Sigmoid colon (tissue), 7 donors: ENCODE results near the gene SPARC. TPM values are rescaled to one million over a fixed set of nuclear protein-coding genes. Genes with fewer than 3 reads are reported as not detected.

Experiments
- DNase-seq: peaks from one replicate; pipeline ENCODE4 v3.0.0-alpha.2; 2019
- H3K27ac ChIP-seq, 4 donors: fragments of 200-600 bp; sonication (generic); one replicate each; pipeline ENCODE4 v1.5.1; 2016 to 2019; ENCODE audit warnings: mild to moderate bottlenecking in 1 of 4
- H3K27me3 ChIP-seq, 3 donors: fragments of 200-600 bp; sonication (generic); one replicate each; pipeline ENCODE4 v1.5.1; 2019; ENCODE audit warnings: mild to moderate bottlenecking in 1 of 3
- H3K36me3 ChIP-seq, 4 donors: fragments of 200-600 bp; sonication (generic); one replicate each; pipeline ENCODE4 v1.5.1; 2016 to 2019
- H3K4me1 ChIP-seq, 4 donors: fragments of 200-600 bp; sonication (generic); one replicate each; pipeline ENCODE4 v1.5.1; 2017 to 2019
- H3K4me3 ChIP-seq, 4 donors: fragments of 200-600 bp; sonication (generic); one replicate each; pipeline ENCODE4 v1.5.1; 2017 to 2019; ENCODE audit warnings: mild to moderate bottlenecking in 2 of 4, moderate library complexity in 1 of 4
- H3K9me3 ChIP-seq, 4 donors: fragments of 200-600 bp in 3 of 4; sonication (generic) in 3 of 4; one replicate each; pipeline versions ENCODE4 v1.5.1 to v1.6.1; 2013 to 2019
- CTCF ChIP-seq, 4 experiments: fragments of 450-650 bp in 3 of 4; fragments of 200-600 bp in 1 of 4; IDR thresholded peaks; one replicate each; pipeline ENCODE4 v1.5.1; 2016 to 2019; ENCODE audit warnings: antibody characterized with exemption in 4 of 4, mild to moderate bottlenecking in 3 of 4, moderate library complexity in 2 of 4
- EP300 ChIP-seq, 4 donors: sonication (generic); formaldehyde crosslinking; IDR thresholded peaks; one replicate each; pipeline ENCODE4 v1.6.1; 2017; ENCODE audit warnings: antibody characterized with exemption in 4 of 4
- POLR2A ChIP-seq, 2 donors: fragments of 450-650 bp; IDR thresholded peaks; one replicate each; pipeline ENCODE4 v1.6.1; 2016; ENCODE audit warnings: antibody characterized with exemption in 2 of 2, mild to moderate bottlenecking in 2 of 2, moderate library complexity in 2 of 2
- POLR2AphosphoS5 ChIP-seq, 4 donors: sonication (generic); formaldehyde crosslinking; IDR thresholded peaks; one replicate each; pipeline ENCODE4 v1.6.1; 2017; ENCODE audit warnings: antibody characterized with exemption in 4 of 4
- WGBS, 2 donors: extraction: QIAGEN DNeasy Blood & Tissue Kit; methylation state at CpG; one replicate each; pipeline ENCODE4 v1.1.7; 2013; 5-methylcytosine and 5-hydroxymethylcytosine counted together
- intact Hi-C: fragments of 100-400 bp; cut with DNase I; formaldehyde crosslinking; loops from one replicate; pipeline ENCODE4 v1.15.1; 2023
- polyA plus RNA-seq, 3 donors: library from polyadenylated mRNA; stranded (reverse); fragments of 200-250 nt; gene quantifications; one replicate each; pipeline ENCODE4 v1.2.3, GENCODE V29; 2013
- total RNA-seq, 4 donors: library from RNA; depleted of rRNA; stranded (reverse); fragments of >200 nt; gene quantifications; one replicate each; pipeline ENCODE4 v1.1.0, GENCODE V29; 2016
- donor health status: healthy with polysubstance abuse.
- donor health status: Bipolar disorder and iron deficiency.
- donor health status: healthy.

Gene SPARC
- total and polyA plus RNA-seq, 7 donors = 47.6 to 821 (median 272) TPM

DNA sequence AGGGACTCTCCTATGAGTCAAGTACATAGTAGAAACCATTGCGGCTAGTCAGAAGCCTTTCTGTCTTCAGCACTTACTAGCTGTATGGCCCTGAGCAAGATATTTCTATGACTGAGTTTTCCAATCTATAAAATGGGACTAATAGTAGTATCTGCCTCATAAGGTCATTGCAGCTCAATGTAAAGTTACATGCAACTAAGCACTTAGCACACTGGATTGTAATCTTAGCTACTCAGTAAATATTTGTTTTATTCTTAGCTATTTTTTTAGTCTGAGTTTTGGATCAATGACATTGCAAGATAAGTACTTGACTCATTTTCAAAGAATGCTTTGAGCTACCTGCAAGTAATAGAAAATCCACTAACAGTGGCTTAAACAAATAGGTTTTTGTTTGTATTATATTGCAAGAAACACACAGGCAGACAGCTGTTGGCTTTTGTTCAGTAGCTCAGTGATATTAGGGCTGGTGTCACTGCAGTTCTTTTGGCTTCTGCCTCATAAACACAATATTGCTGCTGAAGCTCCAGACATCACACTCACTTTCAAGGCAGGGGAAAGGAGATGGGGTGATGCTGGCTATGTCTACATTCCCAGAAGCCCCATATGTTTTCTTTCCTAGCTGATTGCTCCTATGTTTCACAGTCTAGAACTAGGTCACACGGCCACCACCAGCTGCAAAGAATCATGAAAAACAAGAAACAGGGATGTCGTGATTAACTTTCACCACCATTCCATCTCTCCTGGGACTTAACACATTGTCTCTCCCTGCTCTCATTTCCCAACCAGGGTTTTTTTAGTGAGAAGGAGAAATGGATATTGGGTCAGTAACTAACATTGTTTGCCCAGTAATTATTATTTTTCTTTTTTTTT lies 68.6 kb downstream of the SPARC start:
- Histone ChIP-seq H3K4me1 (no peaks in the 10 kb centered on the region), H3K36me3 (no peaks in the 10 kb centered on the region), H3K4me3 (no peak overlapping the region), H3K9me3 (peaks cover 0 to 2% (median 0%) of the 10 kb centered on the region in 4 donors), H3K27me3 (peaks cover 0 to 9% (median 0%) of the 10 kb centered on the region in 3 donors), H3K27ac (no peak overlapping the region)
- TF ChIP-seq POLR2A (IDR thresholded peaks at IDR 0.05) = no peak
- no peak for TF ChIP-seq EP300 (IDR thresholded peaks at IDR 0.05)
- no peak for TF ChIP-seq CTCF (IDR thresholded peaks at IDR 0.05)
- TF ChIP-seq POLR2AphosphoS5 (IDR thresholded peaks at IDR 0.05) = no peak
- intact Hi-C loops = no loop called here
- WGBS, 2 donors = 76 to 84% methylated on average over 3 of the region's 3 CpGs
- DNase-seq = no peak

- no peak overlapping the region for H3K27ac ChIP-seq
- 84 to 91% methylated on average over 6 of the region's 6 CpGs for WGBS, 2 donors
- no peak overlapping the region for H3K4me3 ChIP-seq
- H3K9me3 ChIP-seq = peaks cover 0 to 2% (median 0%) of the 10 kb centered on the region in 4 donors
- no peak for TF ChIP-seq POLR2A (IDR thresholded peaks at IDR 0.05)
- no peak for TF ChIP-seq CTCF (IDR thresholded peaks at IDR 0.05)
- no peak for TF ChIP-seq EP300 (IDR thresholded peaks at IDR 0.05)
- TF ChIP-seq POLR2AphosphoS5 (IDR thresholded peaks at IDR 0.05) = no peak
- no peaks in the 10 kb centered on the region for H3K36me3 ChIP-seq
- no peaks in the 10 kb centered on the region for H3K4me1 ChIP-seq
- no peak for DNase-seq
- intact Hi-C loops = no loop called here
- H3K27me3 ChIP-seq = peaks cover 0 to 9% (median 0%) of the 10 kb centered on the region in 3 donors
These were observed 69.3 kb downstream of the SPARC start for GRCh38 chr5:151617383-151617840.

GRCh38 chr5:151615431-151615830 lies 71.3 kb downstream of the SPARC start:
- peaks cover 0 to 1% (median 0%) of the 10 kb centered on the region in 3 donors for H3K27me3 ChIP-seq
- TF ChIP-seq POLR2AphosphoS5 (IDR thresholded peaks at IDR 0.05) = no peak
- no peak for TF ChIP-seq POLR2A (IDR thresholded peaks at IDR 0.05)
- no peak for TF ChIP-seq CTCF (IDR thresholded peaks at IDR 0.05)
- no peak for TF ChIP-seq EP300 (IDR thresholded peaks at IDR 0.05)
- intact Hi-C loops = no loop called here
- peaks cover 0 to 2% (median 0%) of the 10 kb centered on the region in 4 donors for H3K9me3 ChIP-seq
- no peak for DNase-seq
- no peaks in the 10 kb centered on the region for H3K4me1 ChIP-seq
- no peak overlapping the region for H3K4me3 ChIP-seq
- H3K27ac ChIP-seq = no peak overlapping the region
- 65 to 78% methylated on average over 4 of the region's 4 CpGs for WGBS, 2 donors
- H3K36me3 ChIP-seq = no peaks in the 10 kb centered on the region

GRCh38 chr5:151614565-151614964 lies 72.2 kb downstream of the SPARC start:
- Histone ChIP-seq H3K27me3 (no peaks in the 10 kb centered on the region), H3K9me3 (peaks cover 0 to 2% (median 0%) of the 10 kb centered on the region in 4 donors), H3K4me3 (no peak overlapping the region), H3K36me3 (no peaks in the 10 kb centered on the region), H3K27ac (no peak overlapping the region), H3K4me1 (no peaks in the 10 kb centered on the region)
- TF ChIP-seq POLR2AphosphoS5 (IDR thresholded peaks at IDR 0.05) (no peak), POLR2A (IDR thresholded peaks at IDR 0.05) (no peak), CTCF (IDR thresholded peaks at IDR 0.05) (no peak), EP300 (IDR thresholded peaks at IDR 0.05) (no peak)
- 41 to 69% methylated on average over 7 of the region's 7 CpGs for WGBS, 2 donors
- intact Hi-C loops = no loop called here
- no peak for DNase-seq
